ENCODE data around the gene SLC35B2.

SLC35B2 gene

DNA sequence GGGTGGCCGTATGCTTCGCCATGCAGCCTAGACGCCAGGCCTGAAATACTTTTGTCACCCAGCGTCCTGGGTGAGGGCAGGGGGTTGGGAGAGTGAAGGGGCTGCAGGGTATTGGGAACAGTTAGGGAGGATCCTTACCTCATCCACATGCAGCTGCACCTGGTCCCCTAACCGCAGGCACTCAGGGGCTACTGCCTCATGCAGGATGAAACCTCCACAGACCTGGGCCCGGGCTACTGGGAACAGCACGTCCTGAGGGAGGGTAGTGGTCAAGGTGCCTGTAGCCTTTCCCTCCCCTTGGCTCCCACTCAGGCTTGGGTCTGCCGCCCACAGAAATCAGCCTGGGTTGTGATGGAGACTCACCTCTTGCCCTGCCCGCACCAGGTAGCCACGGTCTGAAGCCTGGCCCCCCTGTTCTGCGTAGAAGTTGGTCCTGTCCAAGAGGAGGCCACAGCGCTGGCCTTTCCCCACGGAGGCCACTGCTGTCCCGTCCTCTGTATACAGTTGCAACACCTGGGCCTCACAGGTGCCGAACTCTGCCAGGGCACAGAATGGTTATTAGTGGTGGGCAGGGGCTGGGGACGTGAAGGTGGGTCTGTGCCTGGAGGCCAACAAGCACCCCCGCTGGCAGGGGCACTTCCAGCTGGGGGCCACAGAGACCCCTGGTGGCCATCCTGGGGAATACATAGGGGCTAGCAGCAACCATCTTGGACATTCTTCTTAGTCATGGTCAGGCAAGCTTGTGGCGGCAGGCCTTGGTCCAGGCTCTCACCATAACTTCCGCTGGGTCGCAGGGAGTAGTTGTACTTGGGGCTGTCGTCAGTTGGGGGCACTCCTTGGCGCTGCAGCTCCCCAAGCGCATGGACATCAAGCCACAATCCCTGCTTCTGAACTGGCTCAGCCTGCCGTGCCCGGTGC is 47.2 kb upstream of the SLC35B2 start:
- peak; percentile 44 for DNase-seq
- Histone ChIP-seq H3K4me2 (ENCODE audit: insufficient read depth, low read length) (no peak overlapping the region), H4K20me1 (ENCODE audit: insufficient read depth, low read length) (peaks cover 9% of the 10 kb centered on the region), H2AFZ (ENCODE audit: low read depth, low read length) (no peak overlapping the region), H3K36me3 (ENCODE audit: insufficient read depth, low read length) (peaks cover 90% of the 10 kb centered on the region), H3K9ac (ENCODE audit: low read depth, low read length) (no peak overlapping the region), H3K4me3 (ENCODE audit: low read depth in 1 of 2, low read length in 2 of 2) (no peak overlapping the region), H3K27ac (ENCODE audit: low read length) (no peak overlapping the region; the same call in 1 of the 2 replicates), H3K4me1 (ENCODE audit: insufficient read depth, low read length) (no peaks in the 10 kb centered on the region), H3K9me3 (ENCODE audit: insufficient read depth, low read length, severe bottlenecking) (no peaks in the 10 kb centered on the region), H3K79me2 (ENCODE audit: insufficient read depth, low read length) (no peaks in the 10 kb centered on the region), H3K27me3 (ENCODE audit: insufficient read depth, low read length, poor library complexity) (no peaks in the 10 kb centered on the region)
- ATAC-seq (ENCODE audit: insufficient read depth, low read depth): peak; percentile 76
- peak; percentile 84 for TF ChIP-seq CTCF (IDR thresholded peaks at IDR 0.05; ENCODE audit: borderline replicate concordance, extremely low read depth, low read length, poor library complexity, severe bottlenecking)
- no peak for TF ChIP-seq EZH2 (IDR thresholded peaks at IDR 0.05; ENCODE audit: borderline replicate concordance, low read depth, low read length, severe bottlenecking)

- H3K4me3 ChIP-seq (ENCODE audit: low read depth in 1 of 2, low read length in 2 of 2): no peak overlapping the region
- H3K9me3 ChIP-seq (ENCODE audit: insufficient read depth, low read length, severe bottlenecking): no peaks in the 10 kb centered on the region
- no peaks in the 10 kb centered on the region for H3K79me2 ChIP-seq (ENCODE audit: insufficient read depth, low read length)
- no peak overlapping the region for H3K4me2 ChIP-seq (ENCODE audit: insufficient read depth, low read length)
- no peak for TF ChIP-seq CTCF (IDR thresholded peaks at IDR 0.05; ENCODE audit: borderline replicate concordance, extremely low read depth, low read length, poor library complexity, severe bottlenecking)
- no peak overlapping the region for H2AFZ ChIP-seq (ENCODE audit: low read depth, low read length)
- peaks cover 83% of the 10 kb centered on the region for H3K36me3 ChIP-seq (ENCODE audit: insufficient read depth, low read length)
- H3K27me3 ChIP-seq (ENCODE audit: insufficient read depth, low read length, poor library complexity): no peaks in the 10 kb centered on the region
- no peaks in the 10 kb centered on the region for H3K4me1 ChIP-seq (ENCODE audit: insufficient read depth, low read length)
- peaks cover 15% of the 10 kb centered on the region for H4K20me1 ChIP-seq (ENCODE audit: insufficient read depth, low read length)
- H3K9ac ChIP-seq (ENCODE audit: low read depth, low read length): no peak overlapping the region
- ATAC-seq (ENCODE audit: insufficient read depth, low read depth) (no peak), DNase-seq (no peak)
- no peak overlapping the region for H3K27ac ChIP-seq (ENCODE audit: low read length)
Observed at GRCh38 chr6:44303842-44304241, 46.5 kb upstream of the SLC35B2 start.

DNA sequence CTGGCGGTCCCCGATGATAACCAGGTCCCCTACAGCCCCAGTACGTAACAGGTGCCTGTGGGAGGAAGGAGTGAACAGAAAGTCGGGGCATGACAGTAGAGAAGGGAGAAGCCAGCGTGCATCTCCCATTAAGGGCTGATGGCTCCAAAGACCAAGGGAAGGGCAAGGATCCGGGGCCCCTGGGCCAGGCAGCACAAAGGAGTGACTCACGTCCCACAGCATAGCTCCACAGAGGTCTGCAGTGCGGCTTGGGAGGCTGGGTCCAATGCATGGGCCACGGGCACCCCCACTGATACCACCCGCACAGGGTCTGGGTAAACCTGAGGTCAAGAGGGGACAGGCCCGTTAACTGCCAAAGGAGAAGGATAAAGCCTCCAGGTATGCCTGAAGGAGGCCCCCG is 45.5 kb upstream of the SLC35B2 start:
- H2AFZ ChIP-seq (ENCODE audit: low read depth, low read length): no peak overlapping the region

More for the DNA sequence above, 45.5 kb upstream of the SLC35B2 start:
- no peaks in the 10 kb centered on the region for H3K79me2 ChIP-seq (ENCODE audit: insufficient read depth, low read length)
- no peak overlapping the region for H3K27ac ChIP-seq (ENCODE audit: low read length)
- DNase-seq: no peak
- H3K36me3 ChIP-seq (ENCODE audit: insufficient read depth, low read length): peaks cover 78% of the 10 kb centered on the region
- H3K4me1 ChIP-seq (ENCODE audit: insufficient read depth, low read length): no peaks in the 10 kb centered on the region
- H3K27me3 ChIP-seq (ENCODE audit: insufficient read depth, low read length, poor library complexity): no peaks in the 10 kb centered on the region
- H3K4me2 ChIP-seq (ENCODE audit: insufficient read depth, low read length): no peak overlapping the region
- H3K4me3 ChIP-seq (ENCODE audit: low read depth in 1 of 2, low read length in 2 of 2): no peak overlapping the region
- no peaks in the 10 kb centered on the region for H3K9me3 ChIP-seq (ENCODE audit: insufficient read depth, low read length, severe bottlenecking)
- TF ChIP-seq CTCF (IDR thresholded peaks at IDR 0.05; ENCODE audit: borderline replicate concordance, extremely low read depth, low read length, poor library complexity, severe bottlenecking): no peak
- TF ChIP-seq EZH2 (IDR thresholded peaks at IDR 0.05; ENCODE audit: borderline replicate concordance, low read depth, low read length, severe bottlenecking): no peak
- no peak for ATAC-seq (ENCODE audit: insufficient read depth, low read depth)
- H3K9ac ChIP-seq (ENCODE audit: low read depth, low read length): no peak overlapping the region
- H4K20me1 ChIP-seq (ENCODE audit: insufficient read depth, low read length): peaks cover 23% of the 10 kb centered on the region
